Activated naive CD8-positive, alpha-beta T cell (primary cell): ENCODE data around the gene CLIP4.

Source experiments
- H3K27ac Mint-ChIP-seq: one replicate; pipeline ENCODE4 v1.8.0; 2021; ENCODE audit warnings: mixed read lengths
- H3K27me3 Mint-ChIP-seq: one replicate; pipeline ENCODE4 v1.8.0; 2021; ENCODE audit warnings: mixed read lengths
- H3K36me3 Mint-ChIP-seq: one replicate; pipeline ENCODE4 v1.8.0; 2021; ENCODE audit warnings: mixed read lengths
- H3K4me1 Mint-ChIP-seq: one replicate; pipeline ENCODE4 v1.8.0; 2021; ENCODE audit warnings: low read depth, mixed read lengths
- H3K4me3 Mint-ChIP-seq: one replicate; pipeline ENCODE4 v1.8.0; 2021; ENCODE audit warnings: mild to moderate bottlenecking, mixed read lengths
- H3K9me3 Mint-ChIP-seq: one replicate; pipeline ENCODE4 v1.8.0; 2021; ENCODE audit warnings: low read depth, mixed read lengths

The CLIP4 gene

GRCh38 chr2:29206941-29207340 is 91.7 kb downstream of the CLIP4 start:
- H3K4me3 Mint-ChIP-seq = no peak overlapping the region
- peaks cover 14% of the 10 kb centered on the region for H3K36me3 Mint-ChIP-seq
- H3K4me1 Mint-ChIP-seq = no peaks in the 10 kb centered on the region
- no peaks in the 10 kb centered on the region for H3K27me3 Mint-ChIP-seq
- no peaks in the 10 kb centered on the region for H3K9me3 Mint-ChIP-seq
- no peak overlapping the region for H3K27ac Mint-ChIP-seq

- no peaks in the 10 kb centered on the region for H3K27me3 Mint-ChIP-seq
- no peaks in the 10 kb centered on the region for H3K4me1 Mint-ChIP-seq
- no peak overlapping the region for H3K27ac Mint-ChIP-seq
- peaks cover 14% of the 10 kb centered on the region for H3K36me3 Mint-ChIP-seq
- H3K9me3 Mint-ChIP-seq = no peaks in the 10 kb centered on the region
- no peak overlapping the region for H3K4me3 Mint-ChIP-seq
These were observed 92.3 kb downstream of the CLIP4 start for GRCh38 chr2:29207352-29208148.

GRCh38 chr2:29209551-29209950 is 94.3 kb downstream of the CLIP4 start:
- Mint-ChIP-seq H3K27ac (no peak overlapping the region), H3K4me1 (no peaks in the 10 kb centered on the region), H3K4me3 (no peak overlapping the region), H3K9me3 (no peaks in the 10 kb centered on the region), H3K27me3 (no peaks in the 10 kb centered on the region), H3K36me3 (peaks cover 9% of the 10 kb centered on the region)

GRCh38 chr2:29212009-29212408 is 96.8 kb downstream of the CLIP4 start:
- Mint-ChIP-seq H3K4me1 (no peaks in the 10 kb centered on the region), H3K27me3 (no peaks in the 10 kb centered on the region), H3K9me3 (no peaks in the 10 kb centered on the region), H3K4me3 (no peak overlapping the region), H3K27ac (no peak overlapping the region), H3K36me3 (peaks cover 4% of the 10 kb centered on the region)

- Mint-ChIP-seq H3K4me3 (no peak overlapping the region), H3K9me3 (no peaks in the 10 kb centered on the region), H3K36me3 (no peaks in the 10 kb centered on the region), H3K4me1 (no peaks in the 10 kb centered on the region), H3K27me3 (no peaks in the 10 kb centered on the region), H3K27ac (no peak overlapping the region)
These were observed 98.7 kb downstream of the CLIP4 start for GRCh38 chr2:29213888-29214291.

- Mint-ChIP-seq H3K4me1 (no peaks in the 10 kb centered on the region), H3K4me3 (no peak overlapping the region), H3K36me3 (no peaks in the 10 kb centered on the region), H3K27ac (no peak overlapping the region), H3K27me3 (no peaks in the 10 kb centered on the region), H3K9me3 (no peaks in the 10 kb centered on the region)
These were observed 99.9 kb downstream of the CLIP4 start for GRCh38 chr2:29215073-29215472.

GRCh38 chr2:29215739-29216608 is 100.8 kb downstream of the CLIP4 start:
- H3K27me3 Mint-ChIP-seq = no peaks in the 10 kb centered on the region
- no peaks in the 10 kb centered on the region for H3K9me3 Mint-ChIP-seq
- no peaks in the 10 kb centered on the region for H3K36me3 Mint-ChIP-seq
- no peak overlapping the region for H3K27ac Mint-ChIP-seq
- H3K4me1 Mint-ChIP-seq = no peaks in the 10 kb centered on the region
- no peak overlapping the region for H3K4me3 Mint-ChIP-seq

- Mint-ChIP-seq H3K27ac (no peak overlapping the region), H3K9me3 (no peaks in the 10 kb centered on the region), H3K36me3 (no peaks in the 10 kb centered on the region), H3K27me3 (no peaks in the 10 kb centered on the region), H3K4me3 (no peak overlapping the region), H3K4me1 (no peaks in the 10 kb centered on the region)
These were observed 101.3 kb downstream of the CLIP4 start for GRCh38 chr2:29216609-29216909.

GRCh38 chr2:29218071-29218470 is 102.9 kb downstream of the CLIP4 start:
- Mint-ChIP-seq H3K9me3 (no peaks in the 10 kb centered on the region), H3K36me3 (no peaks in the 10 kb centered on the region), H3K27ac (no peak overlapping the region), H3K4me1 (no peaks in the 10 kb centered on the region), H3K4me3 (no peak overlapping the region), H3K27me3 (no peaks in the 10 kb centered on the region)

- no peaks in the 10 kb centered on the region for H3K9me3 Mint-ChIP-seq
- H3K4me3 Mint-ChIP-seq = no peak overlapping the region
- no peaks in the 10 kb centered on the region for H3K36me3 Mint-ChIP-seq
- H3K27ac Mint-ChIP-seq = no peak overlapping the region
- H3K27me3 Mint-ChIP-seq = no peaks in the 10 kb centered on the region
- no peaks in the 10 kb centered on the region for H3K4me1 Mint-ChIP-seq
These were observed 103.4 kb downstream of the CLIP4 start for GRCh38 chr2:29218550-29219125.

GRCh38 chr2:29219374-29219773 is 104.2 kb downstream of the CLIP4 start:
- no peaks in the 10 kb centered on the region for H3K9me3 Mint-ChIP-seq
- no peaks in the 10 kb centered on the region for H3K4me1 Mint-ChIP-seq
- no peak overlapping the region for H3K27ac Mint-ChIP-seq
- H3K27me3 Mint-ChIP-seq = no peaks in the 10 kb centered on the region
- no peak overlapping the region for H3K4me3 Mint-ChIP-seq
- no peaks in the 10 kb centered on the region for H3K36me3 Mint-ChIP-seq

- H3K36me3 Mint-ChIP-seq = no peaks in the 10 kb centered on the region
These were observed 105.5 kb downstream of the CLIP4 start for GRCh38 chr2:29220506-29221270.

GRCh38 chr2:29222381-29223179 is 107.4 kb downstream of the CLIP4 start:
- Mint-ChIP-seq H3K4me3 (no peak overlapping the region), H3K27me3 (peaks cover 3% of the 10 kb centered on the region), H3K4me1 (no peaks in the 10 kb centered on the region), H3K36me3 (no peaks in the 10 kb centered on the region), H3K27ac (no peak overlapping the region), H3K9me3 (no peaks in the 10 kb centered on the region)

More at GRCh38 chr2:29220506-29221270, 105.5 kb downstream of the CLIP4 start:
- no peak overlapping the region for H3K27ac Mint-ChIP-seq
- H3K4me1 Mint-ChIP-seq = no peaks in the 10 kb centered on the region
- H3K4me3 Mint-ChIP-seq = no peak overlapping the region
- no peaks in the 10 kb centered on the region for H3K27me3 Mint-ChIP-seq
- H3K9me3 Mint-ChIP-seq = no peaks in the 10 kb centered on the region

GRCh38 chr2:29223257-29223656 is 108.0 kb downstream of the CLIP4 start:
- peaks cover 3% of the 10 kb centered on the region for H3K27me3 Mint-ChIP-seq
- H3K4me1 Mint-ChIP-seq = no peaks in the 10 kb centered on the region
- H3K9me3 Mint-ChIP-seq = no peaks in the 10 kb centered on the region
- H3K27ac Mint-ChIP-seq = no peak overlapping the region
- H3K4me3 Mint-ChIP-seq = no peak overlapping the region
- no peaks in the 10 kb centered on the region for H3K36me3 Mint-ChIP-seq
